Stimulated activated CD4-positive, alpha-beta T cell treated with anti-CD3 and anti-CD28 coated beads, Interleukin-1b, Interleukin-23, amount 100 ng/mL, for 24 hours (primary cell): Measurements from ENCODE around the gene ERC1.
A peak's percentile ranks its signal among the peaks of the same experiment; 100 is the strongest.
"Not testable (repeated sequence)": the region's sequence is repeated elsewhere in the genome, so short reads cannot be mapped to it uniquely, and the experiment has no call there.

Source experiments
- DNase-seq, 4 experiments: peaks; one replicate each; pipeline ENCODE4 v3.0.0-alpha.2; 2020; ENCODE audit warnings: low read depth in 4 of 4, low spot score in 1 of 4

The ERC1 gene

DNA sequence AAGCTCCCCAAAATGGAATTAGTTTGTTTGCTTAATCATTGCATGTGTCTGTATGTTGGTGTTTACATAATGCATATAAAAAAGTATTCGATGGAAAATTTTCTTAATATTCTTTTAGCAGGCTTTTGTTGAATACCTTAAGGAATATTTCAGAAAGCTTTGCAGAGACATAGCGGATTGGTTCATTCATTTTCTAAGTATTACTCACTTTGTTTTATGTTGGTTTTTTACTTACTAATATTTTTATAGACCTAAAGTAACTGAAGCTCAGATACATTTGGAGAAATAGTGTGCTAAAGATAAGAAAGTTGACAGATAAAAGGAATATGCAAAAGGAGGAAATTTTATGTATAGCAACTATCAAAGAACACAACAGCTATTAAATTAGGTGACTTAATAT lies 191.0 kb downstream of the ERC1 start:
- DNase-seq = no peak

DNA sequence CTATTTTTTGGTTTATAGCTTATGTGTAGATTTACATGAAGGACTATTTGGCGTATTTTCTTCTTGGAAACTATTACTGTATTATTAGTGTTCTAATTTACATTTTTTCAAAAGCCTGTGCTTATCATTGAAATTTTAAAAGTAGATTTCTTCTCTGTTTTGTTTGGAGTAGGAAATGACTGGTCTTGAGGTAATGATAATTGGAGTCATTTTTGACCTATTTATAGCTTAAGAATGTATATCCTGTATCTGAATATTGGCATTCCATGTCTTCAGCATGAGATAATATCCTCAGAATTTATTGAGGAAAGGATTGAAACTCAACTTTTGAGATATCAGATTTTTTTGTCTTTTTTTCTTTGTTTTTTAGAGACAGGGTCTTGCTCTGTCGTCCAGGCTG lies 193.4 kb downstream of the ERC1 start:
- no peak for DNase-seq

DNA sequence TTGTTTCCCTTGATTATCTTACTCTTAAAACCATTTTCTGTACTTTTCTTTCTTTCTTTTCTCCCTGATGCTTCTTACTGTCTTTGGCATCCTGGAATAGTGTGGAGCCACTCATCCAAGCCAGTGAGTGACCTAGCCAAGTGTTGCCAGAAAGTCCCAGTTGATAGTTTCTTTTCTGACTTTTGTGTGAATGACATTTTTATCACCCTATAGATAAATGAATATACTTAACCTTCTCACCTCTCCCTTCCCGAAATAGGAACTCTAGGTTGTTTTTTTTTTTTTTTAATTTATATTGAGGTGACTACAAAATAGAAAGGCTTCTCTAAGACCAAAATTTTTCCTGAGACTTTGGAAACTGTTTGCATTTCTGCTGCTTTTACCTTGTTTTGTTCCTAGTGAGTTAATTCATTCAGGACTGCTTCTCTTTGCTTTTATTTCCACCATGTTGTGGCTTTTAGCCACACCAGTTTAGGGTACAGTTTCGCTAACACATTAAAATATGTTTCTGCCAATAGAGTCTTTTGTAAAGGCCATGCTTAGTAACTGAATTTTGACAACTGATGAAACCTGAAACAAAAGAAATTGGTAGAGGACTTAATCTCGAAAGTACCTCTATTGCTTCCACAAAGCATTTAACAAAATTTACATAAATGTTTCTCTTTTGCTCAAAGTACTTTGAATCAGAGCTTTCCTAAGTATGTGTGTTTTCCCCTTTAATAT lies 194.6 kb downstream of the ERC1 start:
- DNase-seq = no peak

DNA sequence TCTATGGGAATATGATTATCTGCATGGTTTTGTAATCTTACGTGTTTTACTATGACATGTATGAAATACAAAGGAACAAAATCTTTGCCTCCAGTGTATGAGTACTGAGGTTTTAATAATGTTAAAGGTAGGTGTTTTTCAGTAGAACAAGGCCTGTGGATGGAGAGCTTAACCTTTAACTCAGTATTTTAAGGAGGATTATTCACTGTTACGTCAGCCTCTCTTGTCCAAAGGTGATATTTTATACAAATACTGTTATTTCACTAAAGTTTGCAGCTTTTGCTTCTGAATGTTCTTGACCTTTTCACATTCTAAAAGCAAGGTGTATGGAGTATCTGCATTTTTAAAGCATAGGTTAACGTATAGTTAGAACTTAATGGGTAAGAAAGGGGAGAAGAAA lies 195.3 kb downstream of the ERC1 start:
- no peak for DNase-seq

DNA sequence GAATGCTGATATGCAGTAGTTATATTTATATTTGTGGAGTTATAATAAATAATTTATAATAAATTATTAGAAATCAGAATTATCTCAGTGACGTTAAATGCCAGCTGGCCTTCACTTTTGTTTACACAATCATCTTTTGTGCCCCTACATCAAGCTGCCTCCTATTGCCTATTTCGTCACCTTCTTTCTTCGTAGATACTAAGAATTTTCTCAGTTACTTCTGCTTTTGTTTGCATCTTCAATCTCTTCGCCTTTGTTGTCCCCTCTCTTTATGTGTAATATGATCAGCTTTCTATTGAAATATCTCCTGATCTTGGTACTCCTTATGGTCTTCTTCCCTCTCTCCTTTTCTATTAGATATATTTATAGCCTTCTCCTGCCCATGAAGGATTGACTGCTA lies 197.0 kb downstream of the ERC1 start:
- DNase-seq = no peak

DNA sequence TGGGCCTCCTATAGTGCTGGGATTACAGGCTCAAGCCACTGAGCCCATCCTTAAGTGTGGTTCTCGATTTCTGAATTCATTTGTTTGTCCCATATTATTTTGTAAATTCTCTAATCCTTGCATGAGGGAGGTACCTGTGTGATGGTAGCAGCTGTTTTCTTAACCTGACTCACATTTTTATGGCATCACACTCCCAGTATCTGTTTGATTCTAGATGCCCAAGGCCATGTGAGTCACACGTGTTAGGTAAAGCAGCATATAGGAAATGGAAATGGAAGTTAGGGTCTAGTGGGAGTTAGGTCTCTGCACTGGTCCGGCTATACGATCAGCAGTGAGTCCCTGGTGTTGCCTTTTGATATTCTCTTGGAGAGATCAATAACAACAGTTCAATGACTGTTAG lies 198.1 kb downstream of the ERC1 start:
- DNase-seq = no peak

DNA sequence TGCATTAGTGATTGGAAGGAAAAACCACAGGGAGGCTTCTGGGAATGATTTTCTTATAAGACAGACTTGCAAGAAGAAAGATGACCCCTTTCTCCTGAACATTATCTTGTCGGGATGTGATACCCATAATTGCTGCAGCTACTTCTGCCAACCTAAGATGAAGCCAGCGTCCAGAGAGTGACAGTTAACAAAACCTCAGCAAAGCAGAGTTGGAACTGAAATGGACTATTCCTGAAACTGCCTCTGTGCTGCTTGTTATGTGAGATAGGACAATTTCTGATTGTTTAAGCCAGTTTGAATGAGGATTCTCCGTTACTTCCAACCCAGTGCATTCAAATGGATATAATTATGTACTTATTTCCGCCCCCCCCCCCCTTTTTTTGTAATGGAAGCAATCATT lies 204.5 kb downstream of the ERC1 start:
- no peak for DNase-seq

DNA sequence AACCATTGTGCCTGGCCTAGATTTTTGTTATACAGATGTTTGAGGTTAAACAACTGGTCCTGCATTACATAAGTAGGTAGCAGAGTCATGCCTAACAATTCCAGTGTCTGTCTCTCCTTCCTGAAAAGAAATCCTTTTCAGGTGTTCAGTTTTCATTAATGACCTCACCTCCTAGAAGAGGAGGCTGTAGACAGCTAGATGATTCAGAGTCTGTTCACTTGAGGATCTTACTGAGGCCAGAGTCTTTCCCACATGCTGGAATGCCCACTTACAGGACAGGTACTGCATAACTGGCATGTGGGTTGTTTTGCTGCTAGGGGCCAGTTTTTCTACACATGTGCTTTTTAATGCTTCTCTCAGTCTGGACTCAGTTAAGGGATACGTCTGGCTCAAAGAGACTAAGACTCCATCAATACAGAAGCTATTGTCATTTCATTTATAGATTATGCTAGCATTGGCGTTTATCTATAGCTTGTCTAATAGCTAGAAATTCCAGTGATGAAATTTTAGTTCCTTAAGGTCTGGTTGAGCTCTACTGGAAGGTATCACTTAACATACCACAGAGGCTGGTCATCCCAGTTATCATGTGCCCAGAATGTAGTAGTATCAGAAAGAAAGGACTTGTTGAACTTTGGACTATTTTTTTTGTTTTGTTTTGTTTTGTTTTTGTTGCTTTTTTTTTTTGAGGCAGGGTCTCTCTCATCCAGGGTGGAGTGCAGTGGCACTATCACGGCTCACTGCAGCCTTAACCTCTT lies 206.4 kb downstream of the ERC1 start:
- DNase-seq = no peak

DNA sequence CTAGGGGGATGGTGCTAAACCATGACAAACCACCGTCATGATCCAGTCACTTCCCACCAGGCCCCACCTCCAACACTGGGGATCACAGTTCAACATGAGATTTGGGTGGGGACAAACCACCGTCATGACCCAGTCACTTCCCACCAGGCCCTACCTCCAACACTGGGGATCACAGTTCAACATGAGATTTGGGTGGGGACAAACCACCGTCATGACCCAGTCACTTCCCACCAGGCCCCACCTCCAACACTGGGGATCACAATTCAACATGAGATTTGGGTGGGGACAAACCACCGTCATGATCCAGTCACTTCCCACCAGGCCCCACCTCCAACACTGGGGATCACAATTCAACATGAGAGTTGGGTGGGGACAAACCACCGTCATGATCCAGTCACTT lies 207.8 kb downstream of the ERC1 start:
- DNase-seq = not testable (repeated sequence)

DNA sequence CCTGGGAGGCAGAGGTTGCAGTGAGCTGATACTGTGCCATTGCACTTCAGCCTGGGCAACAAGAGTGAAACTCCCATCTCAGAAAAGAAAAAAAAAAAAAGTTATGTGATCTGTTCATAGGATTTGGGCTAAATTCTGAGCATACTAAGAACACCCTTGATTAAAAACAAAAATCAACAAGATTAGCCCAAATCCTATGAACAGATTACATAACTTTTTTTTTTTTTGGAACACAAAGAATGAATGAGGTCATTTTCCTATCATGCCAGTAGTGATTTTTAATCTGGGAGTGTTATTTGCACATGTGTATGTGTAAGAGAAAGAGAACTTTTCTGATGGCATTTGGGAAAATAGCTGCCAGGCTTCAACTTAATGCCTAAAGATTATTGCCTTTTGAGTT lies 208.7 kb downstream of the ERC1 start:
- no peak for DNase-seq

DNA sequence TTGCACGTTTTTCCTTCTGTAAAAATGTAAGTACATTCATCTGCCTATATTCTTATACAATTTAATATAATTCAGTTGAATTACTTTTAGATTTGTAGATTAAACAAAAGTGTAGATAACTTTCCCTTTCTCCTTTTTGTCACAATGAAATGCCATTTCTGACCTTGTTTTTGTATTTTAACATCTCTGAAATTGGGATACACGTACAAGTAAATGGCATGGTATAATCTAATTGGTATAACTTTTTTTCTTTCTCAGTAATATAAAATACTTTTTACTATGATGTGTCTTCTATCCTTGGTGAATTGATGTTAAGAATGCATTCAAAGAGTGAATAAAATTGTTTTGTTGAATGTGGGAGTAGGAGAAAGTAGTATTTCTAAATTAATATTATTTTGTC lies 210.0 kb downstream of the ERC1 start:
- no peak for DNase-seq

DNA sequence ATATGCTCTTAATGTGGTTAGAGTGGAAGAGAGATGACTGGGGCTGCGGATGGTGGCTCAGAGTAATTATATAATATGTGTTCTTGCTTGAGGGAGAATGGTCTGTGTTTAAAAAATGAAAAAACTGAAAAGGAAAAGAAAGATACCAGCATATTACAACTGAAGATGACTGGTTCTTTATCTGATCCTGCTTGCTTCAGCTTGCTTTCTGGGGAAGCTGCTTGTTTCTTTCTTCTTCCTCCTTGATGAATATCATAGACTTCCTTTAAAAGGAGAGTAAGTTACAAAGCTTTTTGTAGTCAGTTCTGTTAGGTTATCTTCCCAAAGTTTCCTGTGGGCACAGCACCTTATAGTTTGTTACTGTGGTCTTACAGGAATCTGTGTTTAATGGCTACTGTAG lies 210.9 kb downstream of the ERC1 start:
- no peak for DNase-seq

DNA sequence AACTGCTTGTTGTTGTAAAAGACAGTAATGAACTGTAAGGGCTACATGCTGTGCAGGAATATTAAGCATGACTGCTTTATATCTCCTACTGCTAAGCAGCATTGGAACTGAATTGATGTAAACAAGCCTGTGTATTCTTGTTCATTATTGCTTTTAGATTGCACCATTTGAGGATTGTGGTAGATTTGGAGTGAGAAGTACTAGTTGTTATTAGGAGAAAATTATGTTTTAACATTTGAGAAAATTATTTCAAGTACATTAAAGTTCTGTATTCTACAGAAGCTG lies 212.7 kb downstream of the ERC1 start:
- DNase-seq = no peak

DNA sequence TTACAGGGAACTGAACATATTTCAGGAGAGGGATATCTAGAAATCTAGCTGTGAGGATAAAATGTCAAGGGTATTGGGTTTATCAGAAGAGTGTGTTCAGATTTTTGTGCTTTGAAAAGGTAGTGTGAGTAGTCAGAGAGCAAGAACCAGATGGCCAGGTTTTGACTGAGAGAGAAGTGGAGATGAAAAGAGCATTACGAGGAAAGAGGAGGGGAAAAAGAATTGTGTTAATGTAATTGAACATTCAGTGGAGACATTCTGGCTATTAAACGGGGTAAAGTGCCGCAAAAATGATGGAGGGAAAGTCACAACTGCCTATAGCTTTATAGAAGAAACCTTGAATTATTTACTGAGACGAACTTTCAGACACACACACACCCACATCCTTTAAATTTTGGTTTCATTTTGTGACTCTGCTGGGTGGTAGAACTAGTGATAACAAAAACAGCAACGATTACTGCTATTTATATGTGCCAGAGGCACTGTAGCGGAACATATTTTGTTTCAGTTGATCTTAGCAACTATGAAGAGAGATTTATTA lies 213.6 kb downstream of the ERC1 start:
- no peak for DNase-seq

DNA sequence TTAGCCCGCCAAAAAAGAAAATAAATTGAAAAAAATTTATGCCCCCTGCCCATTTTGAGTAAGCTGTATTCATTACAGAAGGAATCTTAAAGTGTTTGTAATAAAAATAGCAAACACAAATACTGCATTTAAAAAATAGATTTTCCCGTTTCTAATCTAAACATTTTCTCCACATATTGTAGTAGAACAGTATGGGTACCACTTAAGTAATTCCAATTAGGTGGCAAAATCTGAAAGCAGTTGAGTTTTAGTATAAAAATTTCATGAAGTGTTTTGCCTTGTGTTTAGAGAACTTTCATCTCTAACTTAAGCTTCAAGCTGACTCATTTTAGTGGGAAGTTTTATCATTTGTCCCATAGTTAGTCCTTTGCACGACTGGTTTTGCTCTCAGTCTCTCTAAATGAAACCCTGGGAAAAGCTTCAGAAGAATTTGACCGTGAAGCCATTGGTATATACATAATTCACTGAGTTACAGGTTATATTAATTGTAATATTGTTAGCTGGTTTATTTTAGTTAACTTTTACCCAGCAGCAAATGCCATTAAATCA lies 214.6 kb downstream of the ERC1 start:
- DNase-seq = no peak

DNA sequence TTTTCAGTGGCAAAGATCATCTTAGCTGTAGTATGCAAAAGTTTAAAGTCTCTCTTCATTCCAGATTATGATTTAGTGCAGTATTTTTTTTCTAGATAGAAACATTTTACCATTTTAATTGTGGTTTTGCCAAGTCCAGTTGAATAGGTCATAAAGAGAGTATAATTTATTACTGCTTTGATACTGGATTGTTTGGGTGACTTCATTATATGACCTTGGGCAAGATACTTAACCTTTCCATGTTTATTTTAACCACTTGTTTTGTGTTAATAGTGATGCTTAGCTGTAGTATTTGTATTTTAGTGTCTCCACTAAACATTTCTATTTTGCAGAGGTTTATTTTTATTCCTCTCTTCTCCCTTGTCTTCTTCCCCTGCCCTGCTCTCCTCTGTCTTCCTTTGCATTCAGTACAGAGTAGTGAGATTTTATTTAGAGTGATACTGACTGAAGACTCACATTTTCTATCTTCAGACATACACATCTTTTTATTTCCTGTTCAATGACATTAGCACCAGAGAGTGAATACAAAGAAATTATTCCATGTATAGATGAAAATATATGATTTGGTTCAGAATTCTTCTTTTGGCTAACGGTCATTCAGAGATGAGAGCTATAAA lies 215.2 kb downstream of the ERC1 start:
- no peak for DNase-seq

DNA sequence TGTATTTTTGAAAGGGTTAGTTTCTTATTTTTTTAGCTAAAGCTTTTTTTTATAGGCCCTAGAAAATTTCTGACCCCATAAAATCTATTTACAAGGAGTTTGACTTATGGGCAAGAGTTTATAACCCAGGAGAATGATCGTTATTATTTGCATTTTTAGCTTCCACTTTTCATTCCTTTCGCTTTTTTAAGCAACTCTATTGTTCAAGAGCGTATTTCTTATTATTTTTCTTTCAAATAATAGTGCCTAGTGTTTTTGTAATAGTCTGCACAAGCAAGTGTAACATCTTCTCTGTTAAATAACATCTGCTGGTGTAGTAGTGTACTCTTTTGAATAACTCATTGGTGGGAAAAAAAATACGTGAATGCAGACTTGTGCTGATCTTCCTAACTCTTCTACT lies 216.3 kb downstream of the ERC1 start:
- DNase-seq = no peak

DNA sequence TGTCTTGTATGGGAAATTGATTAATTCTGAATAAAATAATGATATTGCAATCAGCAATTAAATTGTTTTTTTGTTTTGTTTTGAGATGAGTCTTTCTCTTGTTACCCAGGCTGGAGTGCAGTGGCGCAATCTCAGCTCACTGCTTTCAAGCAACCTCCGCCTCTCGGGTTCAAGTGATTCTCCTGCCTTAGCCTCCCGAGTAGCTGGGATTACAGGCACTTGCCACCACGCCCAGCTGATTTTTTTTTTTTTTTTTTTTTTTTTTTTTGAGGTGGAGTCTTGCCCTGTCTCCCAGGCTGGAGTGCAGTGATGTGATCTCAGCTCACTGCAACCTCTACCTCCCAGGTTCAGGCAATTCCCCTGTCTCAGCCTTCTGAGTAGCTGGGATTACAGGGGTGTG lies 217.7 kb downstream of the ERC1 start:
- DNase-seq = not testable (repeated sequence)

DNA sequence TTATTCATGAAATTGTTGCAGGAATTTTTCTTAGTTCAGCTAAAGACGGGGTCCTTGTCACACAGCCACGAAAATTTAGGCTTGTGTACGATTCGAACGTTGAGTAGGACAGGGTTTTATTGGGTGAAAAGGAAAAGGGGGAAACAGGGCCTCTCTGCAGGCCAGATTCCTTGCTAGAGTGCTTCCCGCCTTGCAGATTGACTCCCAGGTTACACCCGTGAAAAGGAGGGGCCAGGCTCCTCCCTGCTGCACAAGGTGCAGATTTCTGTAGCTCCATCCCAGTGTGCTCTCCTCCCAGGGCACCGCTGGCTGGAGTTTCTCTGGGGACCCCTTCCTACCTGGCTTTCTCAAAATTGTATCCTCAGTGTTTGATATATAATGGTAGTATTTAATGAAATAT lies 221.5 kb downstream of the ERC1 start:
- DNase-seq = no peak

DNA sequence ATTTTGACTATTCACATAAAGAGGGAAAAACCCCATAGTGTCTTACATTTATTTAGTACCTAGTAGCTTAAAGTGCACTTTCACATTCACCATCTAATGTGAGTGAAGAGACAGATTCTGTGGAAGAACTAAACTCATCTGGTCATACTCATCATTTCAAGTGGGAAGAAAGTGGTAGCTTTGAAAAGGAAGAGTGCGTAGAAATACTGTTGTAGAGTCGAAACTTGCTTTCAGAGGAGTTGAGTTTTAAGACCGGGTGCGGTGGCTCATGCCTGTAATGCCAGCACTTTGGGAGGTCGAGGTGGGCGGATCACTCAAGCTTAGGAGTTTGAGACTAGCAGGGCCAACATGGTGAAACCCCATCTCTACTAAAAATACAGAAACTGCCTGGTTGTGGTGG lies 222.2 kb downstream of the ERC1 start:
- DNase-seq = peak in 1 of 4 experiments; percentile 26

DNA sequence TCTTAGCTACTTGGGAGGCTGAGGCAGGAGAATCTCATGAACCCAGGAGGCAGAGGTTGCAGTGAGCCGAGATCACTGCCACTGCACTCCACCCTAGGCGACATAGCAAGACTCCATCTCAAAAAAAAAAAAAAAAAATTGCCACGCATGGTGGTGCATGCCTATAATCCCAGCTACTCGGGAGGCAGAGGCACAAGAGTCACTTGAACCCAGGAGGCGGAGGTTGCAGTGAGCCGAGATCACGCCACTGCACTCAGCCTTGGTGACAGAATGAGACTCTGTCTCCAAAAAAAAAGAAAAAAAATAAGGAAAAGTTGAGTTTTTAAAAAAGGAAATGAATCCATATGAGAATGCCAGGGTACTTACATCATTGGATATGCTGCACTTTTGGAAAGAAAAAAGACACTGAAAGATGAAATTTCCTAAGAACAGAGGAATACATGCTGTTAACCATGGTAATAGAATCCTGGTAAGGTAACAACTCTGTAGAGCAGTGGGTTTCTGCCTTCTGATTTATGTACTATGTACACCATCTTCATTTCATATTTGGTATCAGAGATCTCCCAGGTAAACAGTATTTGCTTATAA lies 222.7 kb downstream of the ERC1 start:
- no peak for DNase-seq

DNA sequence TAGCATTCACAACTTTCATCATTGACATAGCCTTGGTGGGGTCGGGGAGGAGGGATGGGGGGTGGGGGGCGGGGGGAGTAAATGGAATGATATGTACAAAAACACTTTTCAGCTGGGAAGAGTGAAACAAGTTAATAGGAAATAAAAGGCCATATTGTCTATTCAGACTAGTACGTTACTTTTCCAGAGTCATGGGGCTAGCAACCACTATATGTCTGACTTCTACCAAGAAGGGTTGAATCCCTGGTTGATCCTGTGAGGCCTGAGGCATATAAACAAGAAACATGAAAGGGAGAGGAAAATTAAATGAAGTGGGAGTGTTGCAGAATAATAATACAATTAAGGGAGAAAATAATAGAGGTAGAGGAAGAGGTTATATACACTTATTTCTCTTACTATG lies 225.5 kb downstream of the ERC1 start:
- DNase-seq = no peak
